ENCODE measurements around the gene ZNF385B. TPM values are rescaled to one million over a fixed set of nuclear protein-coding genes. Genes with fewer than 3 reads are reported as not detected.

ZNF385B gene
- total RNA-seq, 1 experiment from 2014 or later: 0.57 TPM

- Mint-ChIP-seq H3K4me3 (ENCODE audit: low read depth, unreplicated experiment) (no peak overlapping the region), H3K9me3 (ENCODE audit: low read depth, unreplicated experiment) (no peaks in the 10 kb centered on the region), H3K27me3 (ENCODE audit: unreplicated experiment) (no peaks in the 10 kb centered on the region), H3K4me1 (ENCODE audit: low read depth, unreplicated experiment) (peaks cover 5% of the 10 kb centered on the region), H3K27ac (ENCODE audit: unreplicated experiment) (no peak overlapping the region), H3K36me3 (ENCODE audit: insufficient read depth, unreplicated experiment) (no peaks in the 10 kb centered on the region)
- intact Hi-C loops (cut with micrococcal nuclease; ENCODE audit: unreplicated experiment): no loop called here
- TF ChIP-seq CTCF (IDR thresholded peaks at IDR 0.05; ENCODE audit: unreplicated experiment): no peak
- CTCF ChIA-PET: no interaction called here
- no TSS peak for BruUV-seq (replicated peaks)
- DNase-seq: no peak
These were observed 305.6 kb downstream of the ZNF385B start for GRCh38 chr2:179555691-179556283.

GRCh38 chr2:179554639-179555386 lies 306.6 kb downstream of the ZNF385B start:
- H3K9me3 Mint-ChIP-seq (ENCODE audit: low read depth, unreplicated experiment): no peaks in the 10 kb centered on the region
- no peak for DNase-seq
- H3K27ac Mint-ChIP-seq (ENCODE audit: unreplicated experiment): no peak overlapping the region
- intact Hi-C loops (cut with micrococcal nuclease; ENCODE audit: unreplicated experiment): no loop called here
- BruUV-seq (replicated peaks): no TSS peak
- CTCF ChIA-PET: no interaction called here
- H3K4me1 Mint-ChIP-seq (ENCODE audit: low read depth, unreplicated experiment): peaks cover 5% of the 10 kb centered on the region
- H3K27me3 Mint-ChIP-seq (ENCODE audit: unreplicated experiment): no peaks in the 10 kb centered on the region
- no peak overlapping the region for H3K4me3 Mint-ChIP-seq (ENCODE audit: low read depth, unreplicated experiment)
- H3K36me3 Mint-ChIP-seq (ENCODE audit: insufficient read depth, unreplicated experiment): no peaks in the 10 kb centered on the region
- no peak for TF ChIP-seq CTCF (IDR thresholded peaks at IDR 0.05; ENCODE audit: unreplicated experiment)

- no peak for DNase-seq
- CTCF ChIA-PET: interaction anchor here (0.6 kb wide), 1 partner anchor 26 kb away, joined by 3 read pairs; no protein-coding TSS in a partner anchor
- H3K4me3 Mint-ChIP-seq (ENCODE audit: low read depth, unreplicated experiment): no peak overlapping the region
- no peak overlapping the region for H3K27ac Mint-ChIP-seq (ENCODE audit: unreplicated experiment)
- no peaks in the 10 kb centered on the region for H3K36me3 Mint-ChIP-seq (ENCODE audit: insufficient read depth, unreplicated experiment)
- H3K9me3 Mint-ChIP-seq (ENCODE audit: low read depth, unreplicated experiment): no peaks in the 10 kb centered on the region
- intact Hi-C loops (cut with micrococcal nuclease; ENCODE audit: unreplicated experiment): no loop called here
- peaks cover under 1% of the 10 kb centered on the region for H3K4me1 Mint-ChIP-seq (ENCODE audit: low read depth, unreplicated experiment)
- H3K27me3 Mint-ChIP-seq (ENCODE audit: unreplicated experiment): no peaks in the 10 kb centered on the region
- TF ChIP-seq CTCF (IDR thresholded peaks at IDR 0.05; ENCODE audit: unreplicated experiment): no peak
- no TSS peak for BruUV-seq (replicated peaks)
These were observed 308.0 kb downstream of the ZNF385B start for GRCh38 chr2:179553382-179553781.

- H3K27me3 Mint-ChIP-seq (ENCODE audit: unreplicated experiment): no peaks in the 10 kb centered on the region
- intact Hi-C loops (cut with micrococcal nuclease; ENCODE audit: unreplicated experiment): no loop called here
- no peak overlapping the region for H3K27ac Mint-ChIP-seq (ENCODE audit: unreplicated experiment)
- CTCF ChIA-PET: no interaction called here
- no peak overlapping the region for H3K4me3 Mint-ChIP-seq (ENCODE audit: low read depth, unreplicated experiment)
- BruUV-seq (replicated peaks): no TSS peak
- no peaks in the 10 kb centered on the region for H3K4me1 Mint-ChIP-seq (ENCODE audit: low read depth, unreplicated experiment)
- no peak for DNase-seq
- no peaks in the 10 kb centered on the region for H3K36me3 Mint-ChIP-seq (ENCODE audit: insufficient read depth, unreplicated experiment)
- no peaks in the 10 kb centered on the region for H3K9me3 Mint-ChIP-seq (ENCODE audit: low read depth, unreplicated experiment)
- TF ChIP-seq CTCF (IDR thresholded peaks at IDR 0.05; ENCODE audit: unreplicated experiment): no peak
These were observed 309.8 kb downstream of the ZNF385B start for GRCh38 chr2:179551539-179552045.

Measured in Calu3 (cell line).